COLO668 (cell line): ENCODE results near the gene SSBP2.
A peak's percentile ranks its signal among the peaks of the same experiment; 100 is the strongest.
"Not testable (repeated sequence)": the region's sequence is repeated elsewhere in the genome, so short reads cannot be mapped to it uniquely, and the experiment has no call there.

ENCODE experiments used
- DNase-seq: peaks from one replicate; lab custom pipeline; 2025; ENCODE audit not compliant: unreplicated experiment; lab: John Stamatoyannopoulos, UW

The SSBP2 gene

GRCh38 chr5:81534441-81534840 is 216.5 kb downstream of the SSBP2 start:
- DNase-seq: no peak

GRCh38 chr5:81533629-81534405 is 217.1 kb downstream of the SSBP2 start:
- DNase-seq: no peak

GRCh38 chr5:81530919-81531318 is 220.0 kb downstream of the SSBP2 start:
- DNase-seq: no peak

- no peak for DNase-seq
Observed at GRCh38 chr5:81525690-81526089, 225.2 kb downstream of the SSBP2 start.

- no peak for DNase-seq
Observed at GRCh38 chr5:81524015-81524414, 226.9 kb downstream of the SSBP2 start.

GRCh38 chr5:81522571-81522970 is 228.3 kb downstream of the SSBP2 start:
- DNase-seq: no peak

GRCh38 chr5:81520769-81521168 is 230.1 kb downstream of the SSBP2 start:
- no peak for DNase-seq

GRCh38 chr5:81519217-81519905 is 231.5 kb downstream of the SSBP2 start:
- DNase-seq: no peak

GRCh38 chr5:81517462-81517861 is 233.4 kb downstream of the SSBP2 start:
- DNase-seq: no peak

- DNase-seq: no peak
Observed at GRCh38 chr5:81516091-81516490, 234.8 kb downstream of the SSBP2 start.

GRCh38 chr5:81513982-81514381 is 236.9 kb downstream of the SSBP2 start:
- no peak for DNase-seq

- DNase-seq: no peak
Observed at GRCh38 chr5:81513473-81513872, 237.4 kb downstream of the SSBP2 start.

- peak; percentile 6 for DNase-seq
Observed at GRCh38 chr5:81506900-81507588, 243.9 kb downstream of the SSBP2 start.

GRCh38 chr5:81506378-81506777 is 244.5 kb downstream of the SSBP2 start:
- DNase-seq: no peak

- no peak for DNase-seq
Observed at GRCh38 chr5:81505672-81506071, 245.2 kb downstream of the SSBP2 start.

GRCh38 chr5:81503602-81504001 is 247.3 kb downstream of the SSBP2 start:
- DNase-seq: not testable (repeated sequence)

GRCh38 chr5:81495286-81495685 is 255.6 kb downstream of the SSBP2 start:
- no peak for DNase-seq

- DNase-seq: no peak
Observed at GRCh38 chr5:81488862-81489261, 262.0 kb downstream of the SSBP2 start.

GRCh38 chr5:81486711-81487110 is 264.2 kb downstream of the SSBP2 start:
- DNase-seq: no peak

GRCh38 chr5:81482595-81482994 is 268.3 kb downstream of the SSBP2 start:
- no peak for DNase-seq

GRCh38 chr5:81473395-81473794 is 277.5 kb downstream of the SSBP2 start:
- not testable (repeated sequence) for DNase-seq

GRCh38 chr5:81469676-81470075 is 281.2 kb downstream of the SSBP2 start:
- no peak for DNase-seq
